H1 (cell line): ENCODE data around the gene ERGIC2. TPM values are rescaled to one million over a fixed set of nuclear protein-coding genes. Genes with fewer than 3 reads are reported as not detected.

Experiments
- CTCF ChIA-PET: fragments of 300-600 bp; sonication (Branson Sonifier 250); formaldehyde crosslinking; loops from one replicate; lab custom pipeline; 2021; ENCODE audit not compliant: partially characterized antibody; lab: Charles Lee
- POLR2A ChIA-PET: fragments of 300-600 bp; sonication (Branson Sonifier 250); formaldehyde crosslinking; loops from one replicate; lab custom pipeline; 2021; ENCODE audit warnings: inconsistent platforms; ENCODE audit not compliant: partially characterized antibody; lab: Charles Lee
- DNase-seq, 2 experiments: peaks; one replicate each; pipeline versions ENCODE4 v3.0.0 to v3.0.0-alpha.2; 2010 to 2022; ENCODE audit warnings: low spot score in 2 of 2, low read depth in 1 of 2, mixed read lengths in 1 of 2
- FAIRE-seq: peaks from 2 replicates; lab custom pipeline; 2011; peaks lifted over from hg19 to GRCh38; lab: Jason Lieb, UNC
- H2AFZ ChIP-seq: 2 replicates; pipeline ENCODE4 v1.8.1; 2012; ENCODE audit warnings: low read length, inconsistent platforms
- H2AK5ac ChIP-seq: 2 replicates; pipeline ENCODE4 v1.6.1; 2013; ENCODE audit warnings: low read depth, low read length
- H2BK120ac ChIP-seq: replicated peaks from 2 replicates; pipeline ENCODE3; 2013; ENCODE audit warnings: low read depth, low read length, inconsistent platforms
- H2BK12ac ChIP-seq: 2 replicates; pipeline ENCODE4 v1.6.1; 2013; ENCODE audit warnings: low read depth, low read length
- H2BK15ac ChIP-seq: 2 replicates; pipeline ENCODE4 v1.6.1; 2013; ENCODE audit warnings: low read length
- H2BK20ac ChIP-seq: 2 replicates; pipeline ENCODE4 v1.6.1; 2013; ENCODE audit warnings: low read length
- H2BK5ac ChIP-seq: 2 replicates; pipeline ENCODE4 v1.6.1; 2013; ENCODE audit warnings: low read depth, low read length
- H3K14ac ChIP-seq: 2 replicates; pipeline ENCODE4 v1.6.1; 2013; ENCODE audit warnings: inconsistent platforms; ENCODE audit not compliant: insufficient read length
- H3K18ac ChIP-seq: 2 replicates; pipeline ENCODE4 v1.6.1; 2013; ENCODE audit warnings: low read length; ENCODE audit errors: extremely low read depth
- H3K23ac ChIP-seq: 2 replicates; pipeline ENCODE4 v1.6.1; 2013; ENCODE audit warnings: inconsistent platforms; ENCODE audit not compliant: insufficient read length
- H3K23me2 ChIP-seq: 2 replicates; pipeline ENCODE4 v1.6.1; 2013; ENCODE audit warnings: low read depth, low read length
- H3K27ac ChIP-seq: 2 replicates; pipeline ENCODE4 v1.6.1; 2011; ENCODE audit warnings: low read depth, low read length, inconsistent platforms
- H3K27me3 ChIP-seq, 4 experiments: replicated peaks in 1 of 4; 1 replicate in 1 of 4; 2 replicates in 3 of 4; pipeline versions ENCODE4 v1.6.1 to v1.8.1; 2011 to 2013; ENCODE audit warnings: low read length in 3 of 4, mild to moderate bottlenecking in 3 of 4, inconsistent platforms in 2 of 4, mixed read lengths in 2 of 4, moderate library complexity in 1 of 4; ENCODE audit not compliant: control insufficient read depth in 3 of 4, insufficient read depth in 3 of 4; ENCODE audit errors: extremely low read depth in 1 of 4
- H3K36me3 ChIP-seq, 4 experiments: 2 replicates each; pipeline versions ENCODE4 v1.6.1 to v1.8.1; 2011 to 2013; ENCODE audit warnings: mild to moderate bottlenecking in 4 of 4, low read length in 3 of 4, moderate library complexity in 2 of 4, control low read depth in 1 of 4, inconsistent platforms in 1 of 4; ENCODE audit not compliant: insufficient read depth in 4 of 4, control insufficient read depth in 2 of 4
- H3K4ac ChIP-seq: replicated peaks from 2 replicates; pipeline ENCODE3; 2013; ENCODE audit warnings: low read length, low read depth, mixed read lengths, inconsistent platforms; ENCODE audit not compliant: insufficient read length
- H3K4me1 ChIP-seq, 4 experiments: replicated peaks in 1 of 4; 1 replicate in 1 of 4; 2 replicates in 3 of 4; pipeline versions ENCODE4 v1.6.1 to v1.8.1; 2011 to 2013; ENCODE audit warnings: low read length in 3 of 4, inconsistent platforms in 2 of 4, mixed read lengths in 1 of 4; ENCODE audit not compliant: insufficient read depth in 4 of 4, control insufficient read depth in 3 of 4
- H3K4me2 ChIP-seq, 2 experiments: 2 replicates each; pipeline versions ENCODE4 v1.6.1 to v1.8.1; 2011 to 2013; ENCODE audit warnings: low read depth in 2 of 2, low read length in 2 of 2, control low read depth in 1 of 2, inconsistent platforms in 1 of 2, mild to moderate bottlenecking in 1 of 2; ENCODE audit not compliant: insufficient read depth in 1 of 2
- H3K4me3 ChIP-seq, 4 experiments: fragments of 200-600, 300-600 bp in 1 of 4; sonication (generic), shearing (Covaris generic), sonication (Bioruptor Twin) in 1 of 4; 2 replicates each; pipeline versions ENCODE4 v1.5.1 to v1.8.1; 2011 to 2016; ENCODE audit warnings: low read length in 4 of 4, low read depth in 3 of 4, control low read depth in 2 of 4, inconsistent platforms in 2 of 4, mild to moderate bottlenecking in 2 of 4, mixed read lengths in 1 of 4, moderate library complexity in 1 of 4; ENCODE audit not compliant: insufficient read depth in 2 of 4; ENCODE audit errors: extremely low read depth in 1 of 4
- H3K56ac ChIP-seq: replicated peaks from 2 replicates; pipeline ENCODE3; 2013; ENCODE audit warnings: low read depth, mild to moderate bottlenecking, mixed read lengths, low read length, inconsistent platforms; ENCODE audit not compliant: insufficient read length
- H3K79me1 ChIP-seq: 2 replicates; pipeline ENCODE4 v1.6.1; 2013; ENCODE audit warnings: low read depth, low read length, control low read depth
- H3K79me2 ChIP-seq, 2 experiments: 2 replicates each; pipeline versions ENCODE4 v1.6.1 to v1.8.1; 2012 to 2013; ENCODE audit warnings: low read length in 2 of 2, mild to moderate bottlenecking in 2 of 2, inconsistent platforms in 1 of 2; ENCODE audit not compliant: insufficient read depth in 2 of 2, control insufficient read depth in 1 of 2
- H3K9ac ChIP-seq, 4 experiments: replicated peaks in 1 of 4; 1 replicate in 1 of 4; 2 replicates in 3 of 4; pipeline versions ENCODE4 v1.6.1 to v1.8.1; 2011 to 2013; ENCODE audit warnings: low read depth in 3 of 4, low read length in 3 of 4, control low read depth in 2 of 4, mild to moderate bottlenecking in 2 of 4, moderate library complexity in 2 of 4, inconsistent platforms in 1 of 4; ENCODE audit errors: extremely low read depth in 1 of 4
- H3K9me3 ChIP-seq, 2 experiments: 2 replicates each; pipeline versions ENCODE4 v1.6.1 to v1.8.1; 2012 to 2013; ENCODE audit warnings: mild to moderate bottlenecking in 2 of 2, moderate library complexity in 2 of 2, control low read depth in 1 of 2, inconsistent platforms in 1 of 2, low read depth in 1 of 2, low read length in 1 of 2, mixed read lengths in 1 of 2; ENCODE audit not compliant: insufficient read depth in 2 of 2
- H4K20me1 ChIP-seq, 2 experiments: replicated peaks in 1 of 2; 2 replicates each; pipeline versions ENCODE3 to v1.8.1; 2011 to 2013; ENCODE audit warnings: inconsistent platforms in 2 of 2, low read length in 2 of 2, mild to moderate bottlenecking in 1 of 2; ENCODE audit not compliant: insufficient read depth in 2 of 2, control insufficient read depth in 1 of 2
- H4K5ac ChIP-seq: 2 replicates; pipeline ENCODE4 v1.6.1; 2013; ENCODE audit warnings: low read length, low read depth, mixed read lengths, inconsistent platforms; ENCODE audit not compliant: insufficient read length
- H4K8ac ChIP-seq: 2 replicates; pipeline ENCODE4 v1.8.0; 2013; ENCODE audit warnings: mild to moderate bottlenecking, moderate library complexity, low read length, inconsistent platforms; ENCODE audit not compliant: insufficient read depth; ENCODE audit errors: extremely low read depth
- H4K91ac ChIP-seq: replicated peaks from 2 replicates; pipeline ENCODE3; 2013; ENCODE audit warnings: low read length, mixed read lengths, inconsistent platforms; ENCODE audit not compliant: insufficient read length
- CBX8 ChIP-seq: fragments of 300-800, 300-1000 bp; sonication (generic); IDR thresholded peaks from 2 replicates; pipeline ENCODE4 v1.7.1; 2016; ENCODE audit warnings: low read depth, low read length, borderline replicate concordance
- CEBPB ChIP-seq: IDR thresholded peaks from 2 replicates; pipeline ENCODE4 v1.6.1; 2012; ENCODE audit warnings: low read depth, low read length
- EGR1 ChIP-seq: IDR thresholded peaks from 2 replicates; pipeline ENCODE4 v1.6.1; 2011; ENCODE audit warnings: low read depth, low read length, borderline replicate concordance
- RAD21 ChIP-seq, 2 experiments: IDR thresholded peaks in 1 of 2; conservative IDR thresholded peaks in 1 of 2; 2 replicates each; pipeline ENCODE4 v1.6.1; 2011; ENCODE audit warnings: low read depth in 2 of 2, low read length in 2 of 2, improper control_type of control experiment in 1 of 2, inconsistent platforms in 1 of 2, mild to moderate bottlenecking in 1 of 2, moderate library complexity in 1 of 2
- SIN3A ChIP-seq, 2 experiments: IDR thresholded peaks in 1 of 2; conservative IDR thresholded peaks in 1 of 2; 2 replicates each; pipeline ENCODE4 v1.6.1; 2011 to 2012; ENCODE audit warnings: low read length in 2 of 2, improper control_type of control experiment in 1 of 2, low read depth in 1 of 2, mild to moderate bottlenecking in 1 of 2
- TAF1 ChIP-seq: IDR thresholded peaks from 2 replicates; pipeline ENCODE4 v1.6.1; 2011; ENCODE audit warnings: mild to moderate bottlenecking, low read depth, low read length
- TEAD4 ChIP-seq: IDR thresholded peaks from 2 replicates; pipeline ENCODE4 v1.6.1; 2012; ENCODE audit warnings: low read depth, low read length, inconsistent platforms, mixed read lengths
- WGBS, 2 experiments: shearing (Covaris generic) in 1 of 2; methylation state at CpG; one replicate each; pipeline versions ENCODE4 v1.1.6 to v1.1.7; 2013 to 2015; ENCODE audit warnings: low lambda C conversion rate in 2 of 2, mixed read lengths in 2 of 2, inconsistent platforms in 1 of 2, low coverage in 1 of 2, missing lambda C conversion rate in 1 of 2; ENCODE audit not compliant: insufficient replicate concordance in 2 of 2, insufficient coverage in 1 of 2, insufficient read length in 1 of 2; ENCODE audit errors: extremely low coverage in 1 of 2, missing lambda C conversion rate in 1 of 2; 5-methylcytosine and 5-hydroxymethylcytosine counted together
- polyA plus RNA-seq, 7 experiments: library from polyadenylated mRNA; depleted of rRNA in 3 of 7; stranded (reverse) in 5 of 7; unstranded in 2 of 7; fragments of >200 nt in 5 of 7; fragments of 200-250 nt in 2 of 7; gene quantifications; 1 replicate in 5 of 7; 2 replicates in 1 of 7; 4 replicates in 1 of 7; pipeline versions ENCODE4 v1.2.1 to v1.2.3, GENCODE V29; 2011 to 2013; ENCODE audit warnings: missing spikeins in 2 of 7, mixed read lengths in 2 of 7
- total RNA-seq: library from RNA; stranded (reverse); fragmentation: NEBNext Ultra II Directional; extraction: Animal tissue kit (Norgen Biotek cat#: 25700); gene quantifications from 2 replicates; pipeline ENCODE4 v1.2.1, GENCODE V29; 2021
- TF ChIP-seq, protein P1 (sequence below): IDR thresholded peaks from 2 replicates; pipeline ENCODE4 v1.6.1; 2012; ENCODE audit warnings: inconsistent platforms
- TF ChIP-seq, protein P2 (sequence below): IDR thresholded peaks from 2 replicates; pipeline ENCODE4 v1.6.1; 2011; ENCODE audit warnings: low read length, improper control_type of control experiment

Gene ERGIC2
- total and polyA plus RNA-seq, 2 of the 8 experiments (the other 6 are each of a cell fraction or from before 2014, with no cell fraction given): 16.5 to 61.8 TPM

DNA sequence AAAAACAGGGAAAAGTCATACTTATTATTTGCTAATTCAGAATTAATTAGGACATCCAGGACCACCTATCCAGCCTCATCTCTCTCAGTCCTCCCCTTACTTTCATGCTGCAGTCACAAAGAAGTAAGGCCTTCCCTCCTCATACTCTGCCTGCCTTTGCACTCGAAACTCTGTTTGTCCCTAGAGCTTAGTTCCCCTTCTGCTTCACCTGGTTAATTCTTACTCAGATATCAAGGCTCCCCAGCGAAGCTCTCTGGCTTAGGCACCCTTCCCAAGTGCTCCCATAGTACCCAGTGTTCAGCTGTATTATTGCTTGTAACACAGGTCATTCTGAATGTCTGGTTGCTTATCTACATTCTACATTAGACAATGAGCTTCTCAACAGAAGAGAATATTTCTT lies 81.3 kb downstream of the ERGIC2 start:
- POLR2A ChIA-PET: no interaction called here
- no peak for FAIRE-seq
- H3K14ac ChIP-seq: no peak overlapping the region
- TF ChIP-seq, protein P1, sequence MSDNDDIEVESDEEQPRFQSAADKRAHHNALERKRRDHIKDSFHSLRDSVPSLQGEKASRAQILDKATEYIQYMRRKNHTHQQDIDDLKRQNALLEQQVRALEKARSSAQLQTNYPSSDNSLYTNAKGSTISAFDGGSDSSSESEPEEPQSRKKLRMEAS: no peak
- TF ChIP-seq TEAD4 (no peak), RAD21 (IDR thresholded peaks at IDR 0.05 in 1 of 2, conservative IDR thresholded peaks at IDR 0.05 in 1 of 2; ENCODE audit: low read depth in 2 of 2, low read length in 2 of 2) (no peak), CBX8 (no peak), TAF1 (no peak), SIN3A (conservative IDR thresholded peaks at IDR 0.05 in 1 of 2, IDR thresholded peaks at IDR 0.05 in 1 of 2; ENCODE audit: low read depth in 1 of 2, low read length in 2 of 2) (no peak), CEBPB (no peak), EGR1 (no peak)
- TF ChIP-seq, protein P2, sequence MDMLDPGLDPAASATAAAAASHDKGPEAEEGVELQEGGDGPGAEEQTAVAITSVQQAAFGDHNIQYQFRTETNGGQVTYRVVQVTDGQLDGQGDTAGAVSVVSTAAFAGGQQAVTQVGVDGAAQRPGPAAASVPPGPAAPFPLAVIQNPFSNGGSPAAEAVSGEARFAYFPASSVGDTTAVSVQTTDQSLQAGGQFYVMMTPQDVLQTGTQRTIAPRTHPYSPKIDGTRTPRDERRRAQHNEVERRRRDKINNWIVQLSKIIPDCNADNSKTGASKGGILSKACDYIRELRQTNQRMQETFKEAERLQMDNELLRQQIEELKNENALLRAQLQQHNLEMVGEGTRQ: no peak

More for the DNA sequence above, 81.3 kb downstream of the ERGIC2 start:
- no peak overlapping the region for H2BK20ac ChIP-seq
- H3K4me3 ChIP-seq: no peak overlapping the region
- no peak overlapping the region for H3K18ac ChIP-seq
- H3K4me2 ChIP-seq: no peak overlapping the region
- H2AFZ ChIP-seq: no peak overlapping the region
- no peaks in the 10 kb centered on the region for H3K23me2 ChIP-seq
- H2BK12ac ChIP-seq: no peak overlapping the region
- no peak overlapping the region for H4K91ac ChIP-seq
- no peaks in the 10 kb centered on the region for H3K79me2 ChIP-seq
- CTCF ChIA-PET: interaction anchor here (0.6 to 3.4 kb wide), 4 partner anchors 9 to 225 kb away, joined by 3 to 13 read pairs (median 3); no protein-coding TSS in a partner anchor
- H3K4me1 ChIP-seq: no peaks in the 10 kb centered on the region
- H3K36me3 ChIP-seq: no peaks in the 10 kb centered on the region
- H2BK120ac ChIP-seq: no peak overlapping the region
- no peak overlapping the region for H2AK5ac ChIP-seq
- no peak overlapping the region for H3K23ac ChIP-seq
- H3K9me3 ChIP-seq: no peaks in the 10 kb centered on the region
- no peak overlapping the region for H2BK15ac ChIP-seq
- WGBS, 2 experiments: 88% methylated on average over 2 of the region's 2 CpGs; no CpG with 5 or more reads in 1 of the 2 experiments
- H2BK5ac ChIP-seq: no peak overlapping the region
- H4K5ac ChIP-seq: no peak overlapping the region
- no peak overlapping the region for H4K8ac ChIP-seq
- H3K27me3 ChIP-seq: no peaks in the 10 kb centered on the region
- no peak for DNase-seq
- H3K9ac ChIP-seq: no peak overlapping the region
- no peak overlapping the region for H3K27ac ChIP-seq
- H3K56ac ChIP-seq: no peak overlapping the region
- no peaks in the 10 kb centered on the region for H3K79me1 ChIP-seq
- no peaks in the 10 kb centered on the region for H4K20me1 ChIP-seq
- H3K4ac ChIP-seq: no peak overlapping the region
